Neural crest cell (in vitro differentiated cells): ENCODE data around the gene SRRM5. TPM values are rescaled to one million over a fixed set of nuclear protein-coding genes. Genes with fewer than 3 reads are reported as not detected.

Experiments used
- DNase-seq: peaks from one replicate; pipeline ENCODE4 v3.0.0; 2021; ENCODE audit warnings: low read depth, mixed read lengths, low spot score
- H3K27ac Mint-ChIP-seq: one replicate; pipeline ENCODE4 v1.8.0; 2021; ENCODE audit warnings: mild to moderate bottlenecking, mixed read lengths; ENCODE audit not compliant: unreplicated experiment
- H3K27me3 Mint-ChIP-seq: 2 replicates; pipeline ENCODE4 v1.8.0; 2021; ENCODE audit warnings: low read depth, mild to moderate bottlenecking, mixed read lengths
- H3K36me3 Mint-ChIP-seq: 2 replicates; pipeline ENCODE4 v1.8.0; 2021; ENCODE audit warnings: low read depth, mild to moderate bottlenecking, mixed read lengths
- H3K4me1 Mint-ChIP-seq: 2 replicates; pipeline ENCODE4 v1.8.0; 2021; ENCODE audit warnings: mixed read lengths
- H3K4me3 Mint-ChIP-seq: one replicate; pipeline ENCODE4 v1.8.0; 2021; ENCODE audit warnings: mild to moderate bottlenecking, mixed read lengths
- H3K9me3 Mint-ChIP-seq: 2 replicates; pipeline ENCODE4 v1.8.0; 2021; ENCODE audit warnings: mixed read lengths
- total RNA-seq: library from RNA; stranded (reverse); gene quantifications from 2 replicates; pipeline ENCODE4 v1.2.1, GENCODE V29; 2021
- TF ChIP-seq, protein P1 (sequence below): fragments of 200-600 bp; sonication (generic); conservative IDR thresholded peaks from 2 replicates; pipeline ENCODE4 v1.5.0; 2021; ENCODE audit warnings: antibody characterized with exemption, mild to moderate bottlenecking

The SRRM5 gene
- total RNA-seq, 1 donor from 2014 or later = 0.51 TPM

DNA sequence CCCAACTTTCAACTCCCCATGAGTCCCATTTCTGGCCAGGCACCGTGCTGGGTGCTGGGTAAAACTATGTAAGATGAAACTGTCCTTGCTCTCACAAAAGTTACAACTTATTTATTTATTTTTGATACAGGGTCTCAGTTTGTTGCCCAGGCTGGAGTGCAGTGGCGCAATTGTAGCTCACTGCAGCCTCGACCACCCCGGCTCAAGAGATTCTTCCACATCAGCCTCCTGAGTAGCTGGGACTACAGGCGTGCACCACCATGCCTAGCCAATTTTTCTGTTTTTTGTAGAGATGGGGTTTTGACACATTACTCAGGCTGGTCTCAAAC lies 40.6 kb downstream of the SRRM5 start:
- Mint-ChIP-seq H3K4me1 (peaks cover 5% of the 10 kb centered on the region), H3K36me3 (peaks cover 31% of the 10 kb centered on the region)

DNA sequence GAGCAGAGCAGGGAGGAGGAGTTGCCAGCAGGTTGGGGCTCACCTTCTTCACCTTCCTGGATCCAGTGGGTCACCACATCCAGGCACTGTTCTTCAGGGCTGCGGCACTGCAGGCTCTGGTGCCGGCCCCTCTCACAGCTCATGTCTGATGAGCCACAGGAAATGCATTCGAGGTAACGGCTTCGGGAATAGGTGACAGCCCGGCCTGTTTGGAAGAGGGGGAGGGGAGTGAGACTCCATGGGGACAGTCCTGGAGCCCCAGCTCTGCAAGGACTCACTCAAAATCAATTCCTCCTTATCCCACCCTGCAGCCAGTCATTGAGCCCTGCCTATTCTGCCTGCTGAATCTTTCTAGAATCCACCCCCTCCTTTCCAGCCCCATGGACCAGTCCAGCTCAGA lies 44.5 kb downstream of the SRRM5 start:
- no peak overlapping the region for H3K4me3 Mint-ChIP-seq
- H3K36me3 Mint-ChIP-seq = peaks cover 46% of the 10 kb centered on the region
- peaks cover 3% of the 10 kb centered on the region for H3K9me3 Mint-ChIP-seq
- H3K27ac Mint-ChIP-seq = no peak overlapping the region
- H3K4me1 Mint-ChIP-seq = peaks cover 5% of the 10 kb centered on the region
- no peak for DNase-seq
- H3K27me3 Mint-ChIP-seq = no peaks in the 10 kb centered on the region
- TF ChIP-seq, protein P1, sequence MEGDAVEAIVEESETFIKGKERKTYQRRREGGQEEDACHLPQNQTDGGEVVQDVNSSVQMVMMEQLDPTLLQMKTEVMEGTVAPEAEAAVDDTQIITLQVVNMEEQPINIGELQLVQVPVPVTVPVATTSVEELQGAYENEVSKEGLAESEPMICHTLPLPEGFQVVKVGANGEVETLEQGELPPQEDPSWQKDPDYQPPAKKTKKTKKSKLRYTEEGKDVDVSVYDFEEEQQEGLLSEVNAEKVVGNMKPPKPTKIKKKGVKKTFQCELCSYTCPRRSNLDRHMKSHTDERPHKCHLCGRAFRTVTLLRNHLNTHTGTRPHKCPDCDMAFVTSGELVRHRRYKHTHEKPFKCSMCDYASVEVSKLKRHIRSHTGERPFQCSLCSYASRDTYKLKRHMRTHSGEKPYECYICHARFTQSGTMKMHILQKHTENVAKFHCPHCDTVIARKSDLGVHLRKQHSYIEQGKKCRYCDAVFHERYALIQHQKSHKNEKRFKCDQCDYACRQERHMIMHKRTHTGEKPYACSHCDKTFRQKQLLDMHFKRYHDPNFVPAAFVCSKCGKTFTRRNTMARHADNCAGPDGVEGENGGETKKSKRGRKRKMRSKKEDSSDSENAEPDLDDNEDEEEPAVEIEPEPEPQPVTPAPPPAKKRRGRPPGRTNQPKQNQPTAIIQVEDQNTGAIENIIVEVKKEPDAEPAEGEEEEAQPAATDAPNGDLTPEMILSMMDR = no peak

More for the DNA sequence above, 40.6 kb downstream of the SRRM5 start:
- DNase-seq = no peak
- TF ChIP-seq, protein P1 = peak; percentile 4
- Mint-ChIP-seq H3K4me3 (no peak overlapping the region), H3K27ac (peak overlapping the region; percentile 43), H3K27me3 (no peaks in the 10 kb centered on the region), H3K9me3 (no peaks in the 10 kb centered on the region)

DNA sequence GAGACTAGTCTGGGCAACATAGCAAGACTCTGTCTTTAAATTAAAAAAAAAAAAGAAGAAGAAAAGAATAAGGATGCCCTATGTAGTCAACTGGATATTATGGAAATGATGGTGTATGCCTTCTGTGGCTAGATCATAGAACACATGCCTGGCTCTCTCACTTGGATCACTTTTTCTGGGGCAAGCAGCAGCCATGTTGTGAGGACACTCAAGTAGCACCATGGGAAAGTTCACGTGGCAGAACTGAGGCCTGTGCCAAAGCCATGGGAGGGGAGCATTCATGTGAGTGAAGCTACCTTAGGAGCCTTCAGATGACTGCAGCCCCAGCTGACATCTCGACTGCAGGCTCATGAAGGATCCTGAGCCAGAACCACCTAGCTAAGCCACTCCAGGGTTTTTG lies 46.1 kb downstream of the SRRM5 start:
- H3K4me1 Mint-ChIP-seq = peaks cover 5% of the 10 kb centered on the region
- TF ChIP-seq, protein P1 = no peak
- H3K4me3 Mint-ChIP-seq = no peak overlapping the region
- H3K9me3 Mint-ChIP-seq = peaks cover 6% of the 10 kb centered on the region
- no peak for DNase-seq
- H3K27me3 Mint-ChIP-seq = no peaks in the 10 kb centered on the region
- no peak overlapping the region for H3K27ac Mint-ChIP-seq
- H3K36me3 Mint-ChIP-seq = peaks cover 47% of the 10 kb centered on the region

DNA sequence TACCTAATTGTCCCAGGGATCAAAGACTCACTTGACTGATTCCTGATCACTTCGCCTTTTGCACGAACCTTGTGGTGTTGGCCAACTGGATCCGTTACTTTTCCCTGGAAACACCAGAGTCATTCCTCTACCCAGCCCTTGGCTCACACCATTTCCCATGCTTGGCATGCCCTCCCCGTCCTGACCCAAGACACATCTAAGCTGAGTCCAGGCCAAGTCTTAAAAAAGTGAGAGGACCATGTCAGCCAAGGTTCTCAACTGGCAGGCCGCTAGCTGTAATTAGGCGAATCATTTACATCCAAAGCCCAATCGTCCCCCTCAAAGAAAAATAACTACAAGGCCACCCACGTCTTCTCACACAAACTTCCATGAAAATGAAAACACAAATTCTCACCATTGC lies 46.6 kb downstream of the SRRM5 start:
- Mint-ChIP-seq H3K36me3 (peaks cover 43% of the 10 kb centered on the region), H3K27ac (no peak overlapping the region), H3K4me1 (peaks cover 5% of the 10 kb centered on the region), H3K27me3 (no peaks in the 10 kb centered on the region), H3K4me3 (no peak overlapping the region), H3K9me3 (peaks cover 6% of the 10 kb centered on the region)
- TF ChIP-seq, protein P1 = no peak
- DNase-seq = no peak

DNA sequence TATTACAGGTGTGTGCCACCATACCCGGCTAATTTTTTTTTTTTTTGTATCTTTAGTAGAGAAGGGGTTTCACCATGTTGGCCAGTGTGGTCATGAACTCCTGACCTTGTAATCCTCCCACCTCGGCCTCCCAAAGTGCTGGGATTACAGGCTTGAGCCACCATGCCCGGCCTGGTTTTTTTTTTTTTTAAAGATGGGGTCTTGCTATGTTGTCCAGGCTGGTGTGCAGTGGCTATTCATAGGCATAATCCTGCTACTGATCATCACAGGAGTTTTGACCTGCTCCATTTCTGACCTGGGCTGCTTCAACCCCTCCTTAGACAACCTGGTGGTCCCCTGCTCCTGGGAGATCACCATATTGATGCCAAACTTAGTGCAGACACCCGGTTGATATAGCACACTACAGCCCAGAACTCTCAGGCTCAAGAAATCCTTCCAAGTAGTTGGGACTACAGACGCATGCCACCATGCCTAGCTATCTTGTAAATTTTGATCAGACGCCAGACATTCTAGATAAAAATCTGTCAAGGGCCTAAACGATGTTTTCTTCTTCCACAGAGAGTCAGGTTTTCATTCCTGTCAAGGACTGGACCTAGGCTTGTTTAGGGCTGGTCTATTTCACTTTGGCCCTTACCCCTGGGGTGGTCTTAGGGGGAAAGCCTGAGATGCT lies 48.5 kb downstream of the SRRM5 start:
- peaks cover 8% of the 10 kb centered on the region for H3K4me1 Mint-ChIP-seq
- TF ChIP-seq, protein P1 = no peak
- peaks cover 52% of the 10 kb centered on the region for H3K36me3 Mint-ChIP-seq
- no peaks in the 10 kb centered on the region for H3K27me3 Mint-ChIP-seq
- H3K4me3 Mint-ChIP-seq = no peak overlapping the region
- peak overlapping the region; percentile 75 for H3K27ac Mint-ChIP-seq
- peaks cover 6% of the 10 kb centered on the region for H3K9me3 Mint-ChIP-seq
- DNase-seq = no peak
